A673 (cell line): ENCODE results near the gene PDPN. TPM values are rescaled to one million over a fixed set of nuclear protein-coding genes. Genes with fewer than 3 reads are reported as not detected.

Experiments
- Bru-seq: library from RNA; stranded (reverse); fragments of 400-500 nt; gene quantifications from one replicate; lab custom pipeline; 2021; lab: Mats Ljungman, UMichigan
- BruChase-seq, 2 experiments: library from RNA; stranded (reverse); fragments of 400-500 nt; gene quantifications; one replicate each; lab custom pipeline; 2021; lab: Mats Ljungman, UMichigan
- BruUV-seq: library from RNA; stranded (reverse); fragments of 400-500 nt; replicated peaks from 2 replicates; lab custom pipeline; 2021; lab: Mats Ljungman, UMichigan
- CTCF ChIA-PET: fragments of 300-600 bp; sonication (Branson Sonifier 250); formaldehyde crosslinking; loops from one replicate; lab custom pipeline; 2022; ENCODE audit warnings: antibody characterized with exemption; lab: Charles Lee
- POLR2A ChIA-PET: fragments of 300-600 bp; sonication (Branson Sonifier 250); formaldehyde crosslinking; loops from one replicate; lab custom pipeline; 2022; ENCODE audit warnings: antibody characterized with exemption; ENCODE audit not compliant: low non-redundant PET; lab: Charles Lee
- DNase-seq: peaks from one replicate; pipeline ENCODE4 v3.0.0-alpha.2; 2015; ENCODE audit warnings: low spot score
- H3K27ac ChIP-seq: fragments of 200-600 bp; sonication (generic); 2 replicates; pipeline ENCODE4 v1.5.1; 2016; ENCODE audit warnings: mixed run types, low read depth, mild to moderate bottlenecking, mixed read lengths, antibody characterized with exemption, low read length; ENCODE audit not compliant: poor library complexity, severe bottlenecking
- H3K27me3 ChIP-seq: fragments of 200-600 bp; sonication (generic); replicated peaks from 2 replicates; pipeline ENCODE4 v1.6.1; 2017; ENCODE audit warnings: mixed run types, low read depth, mild to moderate bottlenecking, mixed read lengths, antibody characterized with exemption, low read length; ENCODE audit not compliant: insufficient read depth, poor library complexity
- H3K36me3 ChIP-seq: fragments of 200-600 bp; sonication (generic); 2 replicates; pipeline ENCODE4 v1.6.1; 2016; ENCODE audit warnings: mixed run types, mild to moderate bottlenecking, mixed read lengths, antibody characterized with exemption, low read length; ENCODE audit not compliant: insufficient read depth, poor library complexity, severe bottlenecking
- H3K4me1 ChIP-seq: fragments of 200-600 bp; sonication (generic); 2 replicates; pipeline ENCODE4 v1.6.1; 2017; ENCODE audit warnings: mixed run types, mild to moderate bottlenecking, mixed read lengths, antibody characterized with exemption, low read length; ENCODE audit not compliant: insufficient read depth, poor library complexity, severe bottlenecking
- H3K4me3 ChIP-seq: fragments of 200-600 bp; sonication (generic); 2 replicates; pipeline ENCODE4 v1.5.1; 2016; ENCODE audit warnings: low read depth, mixed run types, mild to moderate bottlenecking, mixed read lengths, low read length; ENCODE audit not compliant: poor library complexity, severe bottlenecking
- H3K9me3 ChIP-seq: fragments of 200-600 bp; sonication (generic); 2 replicates; pipeline ENCODE4 v1.6.1; 2016; ENCODE audit warnings: mixed run types, low read depth, mild to moderate bottlenecking, mixed read lengths, antibody characterized with exemption, low read length; ENCODE audit not compliant: poor library complexity, severe bottlenecking
- CTCF ChIP-seq: fragments of 300-800, 200-600 bp; sonication (generic); conservative IDR thresholded peaks from 2 replicates; pipeline ENCODE4 v1.5.1; 2017; ENCODE audit warnings: low read depth, mild to moderate bottlenecking, antibody characterized with exemption, low read length, moderate library complexity, mixed read lengths
- EZH2 ChIP-seq: fragments of 200-600 bp; sonication (generic); IDR thresholded peaks from 2 replicates; pipeline ENCODE4 v1.6.1; 2017; ENCODE audit warnings: borderline replicate concordance, low read depth, mild to moderate bottlenecking, mixed read lengths, antibody characterized with exemption, low read length; ENCODE audit not compliant: poor library complexity, severe bottlenecking
- intact Hi-C: fragments of 100-400 bp; cut with micrococcal nuclease; formaldehyde crosslinking; loops from one replicate; pipeline ENCODE4 v1.10.0; 2022; ENCODE audit not compliant: unreplicated experiment
- long read RNA-seq: library from polyadenylated mRNA; stranded (forward); transcript quantifications from one replicate; pipeline ENCODE4 v2.0.0, GENCODE V29; 2022
- total RNA-seq: library from RNA; stranded (reverse); gene quantifications from 2 replicates; pipeline ENCODE4 v1.2.3, GENCODE V29; 2021

The PDPN gene
- 25.7 and 30.2 TPM in 2 replicates for total RNA-seq
- percentile 60 among the genes with signal in this experiment for Bru-seq, nascent RNA
- BruChase-seq, experiment 1, labeled RNA remaining after a 2-hour chase: percentile 52 among the genes with signal in this experiment
- percentile 65 among the genes with signal in this experiment for BruChase-seq, experiment 2, labeled RNA remaining after a 6-hour chase
- long read RNA-seq, transcript PDPN-201 (6 exons, 3,104 nt): major isoform, 31 of 57 reads
- long read RNA-seq, transcript PDPN-202 (6 exons, 2,801 nt): minor isoform, 21 of 57 reads
- long read RNA-seq, partial matches to known transcripts: 3 of 57 reads
- long read RNA-seq, other reads (novel, unspliced or antisense): 2 of 57 reads

DNA sequence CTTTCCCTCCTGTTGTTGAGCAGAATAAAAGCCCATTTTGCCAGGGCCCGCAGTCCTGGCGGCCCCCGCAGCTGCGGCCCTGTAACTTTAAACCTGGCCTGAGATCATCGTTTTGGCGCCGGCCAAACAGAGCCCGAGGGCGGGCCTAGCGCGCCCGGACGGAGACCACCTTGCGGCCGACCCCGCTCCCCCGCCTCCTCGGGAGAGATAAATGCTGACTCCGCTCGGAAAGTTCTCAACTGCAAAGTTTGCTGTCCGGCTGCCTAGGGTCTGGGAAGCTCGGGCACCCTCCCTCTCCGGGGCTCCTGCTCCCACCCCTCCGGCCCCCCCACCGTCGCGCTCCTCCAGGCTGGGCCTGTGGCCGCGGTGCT is at the start of gene PDPN:
Gene PDPN, plus strand, starts transcription at position 238 of the 371 bp plus-strand sequence. CDS start 202 bp downstream, outside the sequence.
- Histone ChIP-seq H3K9me3 (no peaks in the 10 kb centered on the region), H3K36me3 (no peaks in the 10 kb centered on the region), H3K27ac (peak within 1 kb of the TSS; percentile 53), H3K4me1 (peaks cover 24% of the 10 kb centered on the region), H3K4me3 (peak within 1 kb of the TSS; percentile 54), H3K27me3 (peaks cover 5% of the 10 kb centered on the region)
- peak; percentile 18 for DNase-seq
- BruUV-seq: no TSS peak
- POLR2A ChIA-PET: no interaction called here
- CTCF ChIA-PET: no interaction called here
- TF ChIP-seq CTCF (no peak), EZH2 (no peak)
- intact Hi-C loops: no loop called here

DNA sequence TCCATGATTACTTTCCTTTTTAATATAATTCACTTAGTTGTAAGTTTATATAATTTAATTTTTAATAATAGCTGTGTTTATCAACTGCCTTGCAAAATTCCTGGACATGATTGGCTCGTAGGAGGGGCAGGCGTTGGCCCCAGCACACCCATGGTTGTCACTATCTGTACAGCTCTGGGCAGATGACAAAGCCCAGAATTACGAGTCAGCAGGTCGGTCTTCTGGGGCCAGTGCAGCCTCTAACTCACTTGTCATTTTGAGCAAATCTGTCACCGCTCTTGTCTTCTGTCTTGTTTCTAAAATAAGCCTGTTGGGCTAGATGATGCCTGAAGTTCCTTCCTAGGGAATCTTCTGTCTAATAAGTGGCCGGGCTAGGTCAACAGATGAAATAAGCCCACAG is 48.4 kb upstream of the PDPN start:
- no peak overlapping the region for H3K27ac ChIP-seq
- DNase-seq: no peak
- H3K4me1 ChIP-seq: no peaks in the 10 kb centered on the region
- TF ChIP-seq EZH2: no peak
- no peak for TF ChIP-seq CTCF
- POLR2A ChIA-PET: no interaction called here
- intact Hi-C loops: no loop called here
- H3K9me3 ChIP-seq: no peaks in the 10 kb centered on the region
- no TSS peak for BruUV-seq
- no peaks in the 10 kb centered on the region for H3K27me3 ChIP-seq
- H3K4me3 ChIP-seq: no peak overlapping the region
- CTCF ChIA-PET: no interaction called here
- H3K36me3 ChIP-seq: no peaks in the 10 kb centered on the region

DNA sequence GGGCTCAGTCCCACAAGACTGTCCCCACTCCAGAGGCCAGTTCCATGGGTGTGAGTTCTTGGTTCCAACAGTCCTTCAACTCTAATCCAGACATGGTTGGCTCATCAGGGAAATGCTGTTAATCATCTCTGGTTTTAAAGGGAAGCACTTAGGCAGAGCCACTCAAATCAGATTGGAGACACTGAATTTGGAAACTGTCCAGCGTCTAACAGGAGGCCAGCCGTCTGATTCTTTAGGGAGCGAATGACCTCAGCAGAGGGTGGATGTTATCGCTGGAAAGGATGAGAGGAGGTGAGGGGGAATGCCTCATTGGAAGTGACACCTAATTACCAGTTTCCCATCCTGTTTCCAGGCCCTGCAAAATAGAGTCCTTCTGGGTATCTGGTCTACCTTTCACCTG is 47.1 kb upstream of the PDPN start:
- POLR2A ChIA-PET: no interaction called here

More for the DNA sequence above, 47.1 kb upstream of the PDPN start:
- intact Hi-C loops: no loop called here
- BruUV-seq: no TSS peak
- Histone ChIP-seq H3K4me3 (no peak overlapping the region), H3K9me3 (no peaks in the 10 kb centered on the region), H3K27me3 (no peaks in the 10 kb centered on the region), H3K4me1 (no peaks in the 10 kb centered on the region), H3K27ac (no peak overlapping the region), H3K36me3 (no peaks in the 10 kb centered on the region)
- no peak for TF ChIP-seq CTCF
- CTCF ChIA-PET: no interaction called here
- no peak for DNase-seq
